ENCODE data around the gene ADAMTS19.
A peak's percentile ranks its signal among the peaks of the same experiment; 100 is the strongest.

ADAMTS19 gene

GRCh38 chr5:129459777-129460671, at the start of gene ADAMTS19:
ADAMTS19 (plus strand) TSS chr5:129460298; CDS start chr5:129460392, 94 bp downstream.
- Histone ChIP-seq H3K27ac (no peak within 1 kb of the TSS), H3K4me3 (peak within 1 kb of the TSS; percentile 30 to 52), H3K9me3 (no peaks in the 10 kb centered on the region), H3K27me3 (peaks cover 0 to 23% of the 10 kb centered on the region in 2 donors), H3K36me3 (no peaks in the 10 kb centered on the region), H3K4me1 (peaks cover 0 to 23% (median 16%) of the 10 kb centered on the region in 4 donors)
- DNase-seq = no peak
- TF ChIP-seq CTCF (IDR thresholded peaks at IDR 0.05) = no peak
- intact Hi-C loops (cut with DNase I; ENCODE audit: low total_unique reads) = no loop called here

DNA sequence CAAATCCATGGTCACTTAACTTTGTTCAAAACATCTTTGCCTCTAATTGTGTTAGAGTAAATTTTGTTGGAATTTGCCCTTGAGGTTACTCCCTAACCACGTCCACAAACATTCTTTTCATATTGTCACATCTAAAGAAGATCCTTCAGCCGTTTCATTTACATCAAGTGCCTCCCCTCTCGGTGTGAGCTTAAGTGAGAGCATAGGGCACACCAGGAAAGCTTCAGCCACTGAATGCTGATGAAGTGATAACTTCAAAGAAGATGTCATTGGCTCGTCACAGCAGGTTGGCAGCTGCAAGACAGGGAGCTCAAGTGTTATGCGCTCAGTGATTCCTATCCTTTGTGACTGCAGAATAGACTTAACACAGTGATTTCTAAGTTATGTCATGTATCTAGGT, 49.6 kb upstream of the ADAMTS19 start:
- no peak for DNase-seq
- H3K27me3 ChIP-seq = no peaks in the 10 kb centered on the region
- H3K9me3 ChIP-seq = no peaks in the 10 kb centered on the region
- no peaks in the 10 kb centered on the region for H3K36me3 ChIP-seq
- no peak for TF ChIP-seq CTCF (IDR thresholded peaks at IDR 0.05)
- no peak overlapping the region for H3K27ac ChIP-seq
- H3K4me3 ChIP-seq = no peak overlapping the region
- H3K4me1 ChIP-seq = no peaks in the 10 kb centered on the region
- intact Hi-C loops (cut with DNase I; ENCODE audit: low total_unique reads) = no loop called here

- Histone ChIP-seq H3K27ac (no peak overlapping the region), H3K36me3 (no peaks in the 10 kb centered on the region), H3K4me3 (no peak overlapping the region), H3K9me3 (no peaks in the 10 kb centered on the region), H3K27me3 (no peaks in the 10 kb centered on the region), H3K4me1 (no peaks in the 10 kb centered on the region)
- no peak for DNase-seq
- intact Hi-C loops (cut with DNase I; ENCODE audit: low total_unique reads) = no loop called here
- no peak for TF ChIP-seq CTCF (IDR thresholded peaks at IDR 0.05)
Observed at GRCh38 chr5:129412721-129413120, 47.4 kb upstream of the ADAMTS19 start.

- H3K27ac ChIP-seq = no peak overlapping the region
- no peaks in the 10 kb centered on the region for H3K9me3 ChIP-seq
- no peaks in the 10 kb centered on the region for H3K27me3 ChIP-seq
- no peak overlapping the region for H3K4me3 ChIP-seq
- no peak for TF ChIP-seq CTCF (IDR thresholded peaks at IDR 0.05)
- no peak for DNase-seq
- H3K4me1 ChIP-seq = no peaks in the 10 kb centered on the region
- intact Hi-C loops (cut with DNase I; ENCODE audit: low total_unique reads) = no loop called here
- no peaks in the 10 kb centered on the region for H3K36me3 ChIP-seq
Observed at GRCh38 chr5:129413570-129413969, 46.5 kb upstream of the ADAMTS19 start.

DNA sequence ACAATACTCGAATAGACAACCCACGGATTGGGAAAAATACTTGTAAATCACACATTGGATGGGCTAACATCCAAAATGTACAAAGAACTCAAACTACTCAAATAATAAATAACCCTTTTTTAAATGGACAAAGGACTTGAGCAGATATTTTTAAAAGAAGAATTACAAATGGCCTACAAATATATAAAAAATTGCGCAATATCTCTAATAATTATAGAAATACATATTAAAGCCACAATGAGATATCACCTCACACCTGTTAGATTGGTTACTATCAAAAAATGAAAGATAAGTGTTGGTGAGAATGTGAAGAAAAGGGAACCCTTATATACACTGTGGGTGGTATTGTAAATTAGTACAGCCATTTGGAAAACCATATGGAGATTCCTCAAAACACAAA, 40.8 kb upstream of the ADAMTS19 start:
- TF ChIP-seq CTCF (IDR thresholded peaks at IDR 0.05) = no peak
- no peak overlapping the region for H3K4me3 ChIP-seq
- H3K4me1 ChIP-seq = no peaks in the 10 kb centered on the region
- no peak overlapping the region for H3K27ac ChIP-seq
- no peaks in the 10 kb centered on the region for H3K36me3 ChIP-seq
- H3K9me3 ChIP-seq = no peaks in the 10 kb centered on the region
- intact Hi-C loops (cut with DNase I; ENCODE audit: low total_unique reads) = no loop called here
- H3K27me3 ChIP-seq = no peaks in the 10 kb centered on the region
- no peak for DNase-seq

Measured in tibial artery (tissue), 4 donors.